ENCODE measurements around the gene GCHFR.
A peak's percentile ranks its signal among the peaks of the same experiment; 100 is the strongest.

Gene GCHFR

GRCh38 chr15:40754883-40755811, 8.7 kb upstream of the GCHFR start, which contains the start of gene RMDN3:
Gene RMDN3 (minus strand): TSS chr15:40755254. CDS start chr15:40754783, 471 bp downstream.
- peak; percentile 68 for DNase-seq (ENCODE audit: low read depth)
- peak within 1 kb of the TSS; percentile 91 for H3K4me3 ChIP-seq (ENCODE audit: low read depth, low read length)
- no peak for TF ChIP-seq CTCF (IDR thresholded peaks at IDR 0.05; ENCODE audit: low read depth, low read length, missing control alignments)

GRCh38 chr15:40755812-40756208, 8.1 kb upstream of the GCHFR start:
- H3K4me3 ChIP-seq (ENCODE audit: low read depth, low read length): peak overlapping the region; percentile 91; the same call in 1 of the 2 replicates
- DNase-seq (ENCODE audit: low read depth): no peak

GRCh38 chr15:40756938-40757337, 6.9 kb upstream of the GCHFR start:
- H3K4me3 ChIP-seq (ENCODE audit: low read depth, low read length): no peak overlapping the region
- TF ChIP-seq CTCF (IDR thresholded peaks at IDR 0.05; ENCODE audit: low read depth, low read length, missing control alignments): no peak
- no peak for DNase-seq (ENCODE audit: low read depth)

More at GRCh38 chr15:40755812-40756208, 8.1 kb upstream of the GCHFR start:
- no peak for TF ChIP-seq CTCF (IDR thresholded peaks at IDR 0.05; ENCODE audit: low read depth, low read length, missing control alignments)

GRCh38 chr15:40759961-40760360, 3.9 kb upstream of the GCHFR start:
- no peak for DNase-seq (ENCODE audit: low read depth)
- no peak for TF ChIP-seq CTCF (IDR thresholded peaks at IDR 0.05; ENCODE audit: low read depth, low read length, missing control alignments)
- H3K4me3 ChIP-seq (ENCODE audit: low read depth, low read length): no peak overlapping the region

GRCh38 chr15:40762919-40763800, 708 bp upstream of the GCHFR start:
- peak overlapping the region; percentile 69 for H3K4me3 ChIP-seq (ENCODE audit: low read depth, low read length)
- no peak for DNase-seq (ENCODE audit: low read depth)
- TF ChIP-seq CTCF (IDR thresholded peaks at IDR 0.05; ENCODE audit: low read depth, low read length, missing control alignments): no peak

- no peak for TF ChIP-seq CTCF (IDR thresholded peaks at IDR 0.05; ENCODE audit: low read depth, low read length, missing control alignments)
- no peak for DNase-seq (ENCODE audit: low read depth)
- H3K4me3 ChIP-seq (ENCODE audit: low read depth, low read length): peak overlapping the region; percentile 69
Observed at GRCh38 chr15:40764629-40765103, 798 bp downstream of the GCHFR start.

Data from GM12864 (cell line).